ENCODE measurements around the gene LIME1. TPM values are rescaled to one million over a fixed set of nuclear protein-coding genes. Genes with fewer than 3 reads are reported as not detected.

The LIME1 gene
- total and polyA plus RNA-seq, 2 of the 4 experiments (the other 2 are of a cell fraction) = 0.36 to 7.8 TPM

DNA sequence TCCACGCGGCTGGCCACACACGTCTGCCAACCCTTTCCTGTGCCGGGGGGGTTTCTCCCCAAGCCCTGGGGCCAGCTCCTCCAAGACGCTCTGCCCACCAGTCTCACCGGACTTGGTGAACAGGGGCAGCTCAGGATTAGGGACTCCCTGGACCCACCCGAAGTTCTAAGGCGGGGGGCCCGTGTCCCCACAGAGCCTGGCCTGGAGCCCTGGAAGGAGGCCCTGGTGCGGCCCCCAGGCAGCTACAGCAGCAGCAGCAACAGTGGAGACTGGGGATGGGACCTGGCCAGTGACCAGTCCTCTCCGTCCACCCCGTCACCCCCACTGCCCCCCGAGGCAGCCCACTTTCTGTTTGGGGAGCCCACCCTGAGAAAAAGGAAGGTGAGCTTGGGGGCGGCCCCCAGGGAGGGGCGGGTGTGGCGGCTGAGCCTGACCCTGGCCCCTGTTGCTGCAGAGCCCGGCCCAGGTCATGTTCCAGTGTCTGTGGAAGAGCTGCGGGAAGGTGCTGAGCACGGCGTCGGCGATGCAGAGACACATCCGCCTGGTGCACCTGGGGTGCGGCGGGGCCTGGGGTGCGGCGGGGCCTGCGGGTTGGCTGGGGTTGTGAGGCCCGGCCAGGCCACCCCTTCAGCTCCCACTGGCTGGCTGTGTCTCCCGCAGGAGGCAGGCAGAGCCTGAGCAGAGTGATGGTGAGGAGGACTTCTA lies 5.4 kb downstream of the LIME1 start:
- H2BK5ac ChIP-seq (ENCODE audit: low read depth, low read length, poor library complexity, severe bottlenecking) = peak overlapping the region; percentile 63
- peak overlapping the region; percentile 16; the same call in 1 of the 2 replicates for H3K4me3 ChIP-seq (ENCODE audit: insufficient read depth, low read depth, low read length)
- POLR2A ChIA-PET (ENCODE audit: unreplicated experiment) = no interaction called here
- H3K23ac ChIP-seq (ENCODE audit: low read depth, low read length) = peak overlapping the region; percentile 41; the same call in 1 of the 2 replicates
- CTCF ChIA-PET = no interaction called here
- H3K27me3 ChIP-seq (ENCODE audit: control insufficient read depth, insufficient read depth, low read length) = no peaks in the 10 kb centered on the region
- intact Hi-C loops (cut with micrococcal nuclease) = no loop called here
- H3K27ac ChIP-seq (ENCODE audit: insufficient read depth, low read length) = peak overlapping the region; percentile 62
- peak overlapping the region; percentile 73; the same call in 1 of the 2 replicates for H4K91ac ChIP-seq (ENCODE audit: insufficient read depth, low read depth, low read length)
- BruUV-seq (replicated peaks) = no TSS peak
- no peak for ATAC-seq (ENCODE audit: low read depth)
- H2AK5ac ChIP-seq (ENCODE audit: low read depth, low read length) = peak overlapping the region; percentile 50
- peak overlapping the region; percentile 52; the same call in 1 of the 2 replicates for H3K9ac ChIP-seq (ENCODE audit: low read depth, low read length)
- dilution Hi-C loops (cut with HindIII; ENCODE audit: low sequenced_read_pairs, unreplicated experiment) = no loop called here
- in situ Hi-C loops (cut with MboI; ENCODE audit: low sequenced_read_pairs) = no loop called here
- H4K8ac ChIP-seq (ENCODE audit: low read depth in 2 of 2, low read length in 2 of 2) = peak overlapping the region; percentile 48 to 57; a peak in 2 of 4 replicates
- H3K18ac ChIP-seq (ENCODE audit: low read depth, low read length) = no peak overlapping the region; the same call in 1 of the 2 replicates
- no peak overlapping the region for H2BK120ac ChIP-seq (ENCODE audit: low read depth, low read length)
- H3K4me1 ChIP-seq (ENCODE audit: control insufficient read depth, insufficient read depth, low read length) = peaks cover 10% of the 10 kb centered on the region
- 92% methylated on average over 2 of the region's 30 CpGs; no CpG with 5 or more reads in 1 of the 2 experiments for WGBS, 2 experiments (ENCODE audit: extremely low coverage in 2 of 2, insufficient read length in 1 of 2)
- no peaks in the 10 kb centered on the region for H3K9me1 ChIP-seq (ENCODE audit: insufficient read depth, low read length)
- H3K56ac ChIP-seq (ENCODE audit: extremely low read depth, insufficient read depth, low read length) = no peak overlapping the region
- H4K5ac ChIP-seq (ENCODE audit: low read depth, low read length) = no peak overlapping the region
- peak overlapping the region; percentile 49 for H3K14ac ChIP-seq (replicated peaks; ENCODE audit: low read depth, low read length)
- peak overlapping the region; percentile 55 for H3K4me2 ChIP-seq (ENCODE audit: low read depth, low read length)
- H2AFZ ChIP-seq (replicated peaks; ENCODE audit: low read length, poor library complexity) = no peak overlapping the region
- H4K20me1 ChIP-seq (ENCODE audit: insufficient read depth, low read length) = peaks cover 14% of the 10 kb centered on the region
- peak overlapping the region; percentile 83 for H2AK9ac ChIP-seq (replicated peaks; ENCODE audit: low read depth, low read length, poor library complexity)
- peak overlapping the region; percentile 62 for H3K4ac ChIP-seq (ENCODE audit: low read depth, low read length)
- no peaks in the 10 kb centered on the region for H3K9me3 ChIP-seq (ENCODE audit: control insufficient read depth, insufficient read depth, low read length)
- no peak overlapping the region for H2BK15ac ChIP-seq (ENCODE audit: low read depth, low read length)
- no peak for DNase-seq
- H2BK20ac ChIP-seq (ENCODE audit: low read depth, low read length) = no peak overlapping the region
- peaks cover 4 to 9% of the 10 kb centered on the region in 2 experiments; a peak in 2 of 4 replicates for H3K79me1 ChIP-seq (ENCODE audit: low read depth in 1 of 2, low read length in 2 of 2)
- peaks cover 30% of the 10 kb centered on the region; the same call in 1 of the 2 replicates for H3K36me3 ChIP-seq (ENCODE audit: control insufficient read depth, insufficient read depth, low read length)
- TF ChIP-seq MAZ (IDR thresholded peaks at IDR 0.05; ENCODE audit: borderline replicate concordance, low read depth, low read length) = no peak
- TF ChIP-seq ELK1 (IDR thresholded peaks at IDR 0.05; ENCODE audit: borderline replicate concordance, low read depth, low read length) = no peak
- TF ChIP-seq MAFK (IDR thresholded peaks at IDR 0.05; ENCODE audit: low read depth, low read length) = no peak
- no peak for TF ChIP-seq NFE2L2 (IDR thresholded peaks at IDR 0.05; ENCODE audit: low read depth, low read length)
- TF ChIP-seq MXI1 (IDR thresholded peaks at IDR 0.05; ENCODE audit: borderline replicate concordance, low read depth, low read length) = no peak
- TF ChIP-seq USF2 (IDR thresholded peaks at IDR 0.05; ENCODE audit: low read depth, low read length) = no peak
- TF ChIP-seq CHD1 (IDR thresholded peaks at IDR 0.05; ENCODE audit: low read depth, low read length) = no peak
- no peak for TF ChIP-seq RFX5 (IDR thresholded peaks at IDR 0.05; ENCODE audit: low read depth, low read length)
- no peak for TF ChIP-seq BHLHE40 (IDR thresholded peaks at IDR 0.05; ENCODE audit: low read depth, low read length)

All from IMR-90 (cell line).